ENCODE results near the gene B4GALT1.
A peak's percentile ranks its signal among the peaks of the same experiment; 100 is the strongest.

B4GALT1 gene

DNA sequence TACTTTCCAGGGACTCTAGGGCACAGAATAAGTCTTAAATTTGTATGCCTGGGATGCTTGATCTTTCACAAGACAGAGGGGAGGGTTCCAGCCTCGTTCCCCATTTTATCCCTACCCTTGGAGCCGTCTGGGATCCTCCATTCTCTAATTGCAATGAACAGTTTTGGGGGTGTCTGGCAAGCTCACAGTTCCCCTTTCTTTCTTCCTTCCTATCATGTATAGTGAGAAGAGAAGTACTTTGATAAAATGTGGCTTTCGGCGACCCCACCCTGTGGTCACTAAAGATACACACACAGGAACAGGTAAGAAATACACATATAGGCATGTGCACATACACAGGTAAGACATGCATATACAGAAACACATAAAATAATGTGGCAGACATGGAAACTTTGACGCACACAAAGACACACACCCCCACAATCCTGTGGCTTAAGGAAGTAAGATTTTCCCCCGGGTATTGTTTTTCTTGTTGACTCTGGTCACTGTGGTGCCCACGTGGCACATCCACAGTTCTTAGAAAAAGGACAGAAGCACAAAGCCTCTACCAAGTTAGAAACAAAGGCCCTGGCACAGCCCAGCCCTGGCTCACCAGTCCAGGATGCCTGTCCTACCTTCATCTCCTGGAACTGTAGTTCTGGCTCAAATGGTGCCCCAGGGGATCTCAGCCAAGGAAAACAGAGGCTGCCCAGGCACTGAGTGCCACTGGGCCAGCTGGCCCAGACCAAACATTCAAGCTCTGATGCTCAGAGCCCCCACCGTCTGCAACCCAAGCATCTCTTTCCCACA lies 84.4 kb downstream of the B4GALT1 start:
- Histone ChIP-seq H3K4me2 (ENCODE audit: low read depth, low read length) (no peak overlapping the region), H3K36me3 (replicated peaks; ENCODE audit: insufficient read depth, low read length) (no peaks in the 10 kb centered on the region), H3K27ac (ENCODE audit: low read length) (no peak overlapping the region), H3K4me1 (ENCODE audit: low read length) (0 out of 2 replicates have a peak, but pooled peaks cover 3% of the 10 kb centered on the region), H3K9me2 (replicated peaks; ENCODE audit: insufficient read depth, low read length) (no peaks in the 10 kb centered on the region), H2AFZ (ENCODE audit: low read length) (no peak overlapping the region), H3F3A (ENCODE audit: insufficient read depth, low read length) (peaks cover 5% of the 10 kb centered on the region; the same call in 1 of the 2 replicates), H4K20me1 (ENCODE audit: insufficient read depth, low read length) (no peaks in the 10 kb centered on the region), H3K9me3 (replicated peaks; ENCODE audit: insufficient read depth, low read length) (no peaks in the 10 kb centered on the region), H3K79me2 (ENCODE audit: low read length) (no peaks in the 10 kb centered on the region), H3K9ac (ENCODE audit: low read length) (no peak overlapping the region), H3K4me3 (ENCODE audit: low read length) (no peak overlapping the region), H3K27me3 (replicated peaks; ENCODE audit: insufficient read depth, low read length) (no peaks in the 10 kb centered on the region)
- TF ChIP-seq EZH2phosphoT487 (IDR thresholded peaks at IDR 0.05; ENCODE audit: low read length) (no peak), EZH2 (optimal IDR thresholded peaks at IDR 0.05; ENCODE audit: low read depth, low read length) (no peak)
- DNase-seq: no peak

DNA sequence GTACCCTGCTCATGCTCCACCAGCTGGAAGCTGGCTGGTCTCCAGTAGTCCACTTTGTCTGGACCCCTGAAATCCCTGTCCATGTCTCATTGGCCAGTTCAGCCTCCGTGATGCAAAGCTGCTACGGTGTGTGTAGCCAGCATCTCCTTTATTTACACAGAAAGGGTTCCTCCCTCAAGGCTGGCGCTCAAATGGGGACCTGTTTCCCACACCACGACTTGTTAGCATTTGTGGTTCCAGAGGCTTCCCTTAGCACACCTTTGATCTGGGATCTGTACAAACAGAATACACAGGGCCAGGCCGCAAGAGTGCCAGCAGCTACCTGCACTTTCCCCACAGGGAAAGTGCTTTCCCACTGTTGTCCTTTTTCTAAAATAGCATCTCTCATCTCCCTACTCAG lies 85.0 kb downstream of the B4GALT1 start:
- Histone ChIP-seq H3K36me3 (replicated peaks; ENCODE audit: insufficient read depth, low read length) (no peaks in the 10 kb centered on the region), H3F3A (ENCODE audit: insufficient read depth, low read length) (peaks cover 5% of the 10 kb centered on the region; the same call in 1 of the 2 replicates), H3K4me2 (ENCODE audit: low read depth, low read length) (no peak overlapping the region), H3K79me2 (ENCODE audit: low read length) (no peaks in the 10 kb centered on the region), H2AFZ (ENCODE audit: low read length) (no peak overlapping the region), H3K9me2 (replicated peaks; ENCODE audit: insufficient read depth, low read length) (no peaks in the 10 kb centered on the region), H3K9ac (ENCODE audit: low read length) (no peak overlapping the region), H3K27ac (ENCODE audit: low read length) (no peak overlapping the region), H3K27me3 (replicated peaks; ENCODE audit: insufficient read depth, low read length) (no peaks in the 10 kb centered on the region), H3K9me3 (replicated peaks; ENCODE audit: insufficient read depth, low read length) (no peaks in the 10 kb centered on the region), H3K4me3 (ENCODE audit: low read length) (no peak overlapping the region), H3K4me1 (ENCODE audit: low read length) (0 out of 2 replicates have a peak, but pooled peaks cover 3% of the 10 kb centered on the region), H4K20me1 (ENCODE audit: insufficient read depth, low read length) (no peaks in the 10 kb centered on the region)
- no peak for TF ChIP-seq EZH2 (optimal IDR thresholded peaks at IDR 0.05; ENCODE audit: low read depth, low read length)
- TF ChIP-seq, protein P1, sequence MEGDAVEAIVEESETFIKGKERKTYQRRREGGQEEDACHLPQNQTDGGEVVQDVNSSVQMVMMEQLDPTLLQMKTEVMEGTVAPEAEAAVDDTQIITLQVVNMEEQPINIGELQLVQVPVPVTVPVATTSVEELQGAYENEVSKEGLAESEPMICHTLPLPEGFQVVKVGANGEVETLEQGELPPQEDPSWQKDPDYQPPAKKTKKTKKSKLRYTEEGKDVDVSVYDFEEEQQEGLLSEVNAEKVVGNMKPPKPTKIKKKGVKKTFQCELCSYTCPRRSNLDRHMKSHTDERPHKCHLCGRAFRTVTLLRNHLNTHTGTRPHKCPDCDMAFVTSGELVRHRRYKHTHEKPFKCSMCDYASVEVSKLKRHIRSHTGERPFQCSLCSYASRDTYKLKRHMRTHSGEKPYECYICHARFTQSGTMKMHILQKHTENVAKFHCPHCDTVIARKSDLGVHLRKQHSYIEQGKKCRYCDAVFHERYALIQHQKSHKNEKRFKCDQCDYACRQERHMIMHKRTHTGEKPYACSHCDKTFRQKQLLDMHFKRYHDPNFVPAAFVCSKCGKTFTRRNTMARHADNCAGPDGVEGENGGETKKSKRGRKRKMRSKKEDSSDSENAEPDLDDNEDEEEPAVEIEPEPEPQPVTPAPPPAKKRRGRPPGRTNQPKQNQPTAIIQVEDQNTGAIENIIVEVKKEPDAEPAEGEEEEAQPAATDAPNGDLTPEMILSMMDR (IDR thresholded peaks at IDR 0.05; ENCODE audit: low read length): no peak
- no peak for TF ChIP-seq EZH2phosphoT487 (IDR thresholded peaks at IDR 0.05; ENCODE audit: low read length)
- DNase-seq: no peak

DNA sequence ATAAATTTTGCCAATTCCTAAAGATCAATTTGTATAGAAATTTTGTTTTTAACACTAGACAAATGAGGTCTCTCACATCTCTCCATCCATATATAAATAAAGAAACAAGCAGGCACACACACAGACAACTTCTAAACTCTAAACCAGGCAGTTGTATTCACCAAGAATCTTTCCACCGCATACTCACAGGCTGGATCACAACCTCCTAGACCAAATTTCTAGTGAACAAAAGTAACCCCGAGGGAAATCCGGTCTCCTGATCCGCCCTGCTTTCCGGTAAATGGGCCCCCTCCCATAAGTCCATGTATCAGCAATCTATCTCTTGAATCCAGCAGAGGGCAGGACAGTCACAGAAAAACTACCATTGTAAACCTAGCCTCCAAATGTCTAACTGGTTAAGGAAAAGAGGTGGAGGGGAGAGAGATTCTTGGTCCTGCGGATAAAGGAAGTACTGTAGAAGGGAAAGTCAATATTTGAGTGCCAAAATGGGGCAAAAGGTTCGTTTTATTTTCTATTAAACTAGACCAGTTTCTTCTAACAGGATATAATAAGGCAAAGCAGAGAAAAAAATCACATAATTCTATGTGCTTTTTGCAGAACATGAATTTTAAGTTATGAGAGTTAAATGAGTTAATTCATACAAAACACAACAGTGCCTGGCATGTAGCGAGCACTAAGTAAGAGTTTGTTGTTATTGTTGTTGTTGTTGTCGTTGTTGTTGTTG lies 85.8 kb downstream of the B4GALT1 start:
- Histone ChIP-seq H3K27ac (ENCODE audit: low read length) (no peak overlapping the region), H3F3A (ENCODE audit: insufficient read depth, low read length) (peaks cover 6% of the 10 kb centered on the region; the same call in 1 of the 2 replicates), H3K9me3 (replicated peaks; ENCODE audit: insufficient read depth, low read length) (no peaks in the 10 kb centered on the region), H3K27me3 (replicated peaks; ENCODE audit: insufficient read depth, low read length) (no peaks in the 10 kb centered on the region), H2AFZ (ENCODE audit: low read length) (0 out of 2 replicates have a peak overlapping the region, but pooled peaks have one; percentile 4), H4K20me1 (ENCODE audit: insufficient read depth, low read length) (no peaks in the 10 kb centered on the region), H3K4me1 (ENCODE audit: low read length) (0 out of 2 replicates have a peak, but pooled peaks cover 3% of the 10 kb centered on the region), H3K9me2 (replicated peaks; ENCODE audit: insufficient read depth, low read length) (no peaks in the 10 kb centered on the region), H3K36me3 (replicated peaks; ENCODE audit: insufficient read depth, low read length) (no peaks in the 10 kb centered on the region), H3K79me2 (ENCODE audit: low read length) (peaks cover 3% of the 10 kb centered on the region), H3K9ac (ENCODE audit: low read length) (peak overlapping the region; percentile 7; the same call in 1 of the 2 replicates), H3K4me2 (ENCODE audit: low read depth, low read length) (peak overlapping the region; percentile 40; the same call in 1 of the 2 replicates), H3K4me3 (ENCODE audit: low read length) (peak overlapping the region; percentile 9; the same call in 1 of the 2 replicates)
- peak; percentile 82 for DNase-seq
- TF ChIP-seq, protein P1 (IDR thresholded peaks at IDR 0.05; ENCODE audit: low read length): peak; percentile 81
- TF ChIP-seq EZH2 (optimal IDR thresholded peaks at IDR 0.05; ENCODE audit: low read depth, low read length): no peak
- no peak for TF ChIP-seq EZH2phosphoT487 (IDR thresholded peaks at IDR 0.05; ENCODE audit: low read length)
